Mesenchymal stem cell (in vitro differentiated cells and primary cell): ENCODE measurements around the gene DGCR2.

Source experiments
- DNase-seq: peaks from one replicate; pipeline ENCODE4 v3.0.0-alpha.2; 2013
- H2AFZ ChIP-seq: one replicate; pipeline ENCODE4 v1.6.1; 2013; ENCODE audit warnings: low read depth, mild to moderate bottlenecking, control low read depth, inconsistent platforms, low read length, moderate library complexity
- H2AK5ac ChIP-seq: 2 replicates; pipeline ENCODE4 v1.6.1; 2013; ENCODE audit warnings: low read length, moderate library complexity, mild to moderate bottlenecking, inconsistent platforms; ENCODE audit not compliant: severe bottlenecking
- H2BK120ac ChIP-seq: one replicate; pipeline ENCODE4 v1.6.1; 2013; ENCODE audit warnings: low read depth, mild to moderate bottlenecking, inconsistent platforms, low read length, moderate library complexity
- H2BK12ac ChIP-seq, 2 experiments: one replicate each; pipeline ENCODE4 v1.6.1; 2013; ENCODE audit warnings: inconsistent platforms in 2 of 2, low read length in 2 of 2, mild to moderate bottlenecking in 2 of 2, moderate library complexity in 2 of 2, control low read depth in 1 of 2
- H2BK15ac ChIP-seq: one replicate; pipeline ENCODE4 v1.6.1; 2013; ENCODE audit warnings: mild to moderate bottlenecking, low read depth, inconsistent platforms; ENCODE audit not compliant: poor library complexity, severe bottlenecking
- H2BK5ac ChIP-seq: 2 replicates; pipeline ENCODE4 v1.6.1; 2013; ENCODE audit warnings: low read depth, mild to moderate bottlenecking, low read length, control low read depth, inconsistent platforms; ENCODE audit not compliant: poor library complexity, severe bottlenecking
- H3K14ac ChIP-seq, 2 experiments: one replicate each; pipeline ENCODE4 v1.6.1; 2013; ENCODE audit warnings: inconsistent platforms in 2 of 2, low read length in 2 of 2, control low read depth in 1 of 2, mild to moderate bottlenecking in 1 of 2, moderate library complexity in 1 of 2
- H3K18ac ChIP-seq, 2 experiments: one replicate each; pipeline ENCODE4 v1.6.1; 2013; ENCODE audit warnings: inconsistent platforms in 2 of 2, low read length in 2 of 2, control low read depth in 1 of 2, low read depth in 1 of 2, mild to moderate bottlenecking in 1 of 2
- H3K23ac ChIP-seq, 2 experiments: one replicate each; pipeline ENCODE4 v1.6.1; 2013; ENCODE audit warnings: inconsistent platforms in 2 of 2, low read length in 2 of 2, mild to moderate bottlenecking in 2 of 2, moderate library complexity in 2 of 2, control low read depth in 1 of 2
- H3K27ac ChIP-seq: 2 replicates; pipeline ENCODE4 v1.5.1; 2013; ENCODE audit warnings: mild to moderate bottlenecking, moderate library complexity, low read length, control low read depth, inconsistent platforms; ENCODE audit not compliant: poor library complexity, severe bottlenecking
- H3K27me3 ChIP-seq, 2 experiments: 2 replicates each; pipeline versions ENCODE4 v1.6.1 to v1.7.0; 2013; ENCODE audit warnings: low read length in 2 of 2, mild to moderate bottlenecking in 2 of 2, moderate library complexity in 2 of 2, control low read depth in 1 of 2, inconsistent platforms in 1 of 2; ENCODE audit not compliant: control insufficient read depth in 1 of 2, insufficient read depth in 1 of 2
- H3K36me3 ChIP-seq, 2 experiments: 2 replicates each; pipeline versions ENCODE4 v1.6.1 to v1.7.0; 2013; ENCODE audit warnings: low read length in 2 of 2, control low read depth in 1 of 2, inconsistent platforms in 1 of 2, low read depth in 1 of 2, mild to moderate bottlenecking in 1 of 2; ENCODE audit not compliant: insufficient read depth in 2 of 2, control insufficient read depth in 1 of 2
- H3K4ac ChIP-seq, 2 experiments: one replicate each; pipeline ENCODE4 v1.6.1; 2013; ENCODE audit warnings: inconsistent platforms in 2 of 2, low read length in 2 of 2, mild to moderate bottlenecking in 2 of 2, moderate library complexity in 2 of 2, control low read depth in 1 of 2, low read depth in 1 of 2
- H3K4me1 ChIP-seq: 2 replicates; pipeline ENCODE4 v1.6.1; 2013; ENCODE audit warnings: low read depth, low read length, control low read depth; ENCODE audit not compliant: control insufficient read depth, insufficient read depth
- H3K4me2 ChIP-seq: 2 replicates; pipeline ENCODE4 v1.6.1; 2013; ENCODE audit warnings: low read length, mild to moderate bottlenecking, inconsistent platforms; ENCODE audit not compliant: poor library complexity, severe bottlenecking
- H3K4me3 ChIP-seq, 2 experiments: 2 replicates each; pipeline versions ENCODE4 v1.5.1 to v1.7.0; 2013; ENCODE audit warnings: low read length in 2 of 2, mild to moderate bottlenecking in 2 of 2, control low read depth in 1 of 2, low read depth in 1 of 2; ENCODE audit not compliant: insufficient read depth in 1 of 2
- H3K79me1 ChIP-seq: replicated peaks from 2 replicates; pipeline ENCODE4 v1.6.1; 2013; ENCODE audit warnings: mild to moderate bottlenecking, control low read depth, low read length, inconsistent platforms; ENCODE audit not compliant: poor library complexity, severe bottlenecking
- H3K9ac ChIP-seq: 2 replicates; pipeline ENCODE4 v1.7.0; 2013; ENCODE audit warnings: mild to moderate bottlenecking, low read length, moderate library complexity
- H3K9me3 ChIP-seq: 2 replicates; pipeline ENCODE4 v1.7.0; 2013; ENCODE audit warnings: mild to moderate bottlenecking, low read length; ENCODE audit not compliant: control insufficient read depth
- H4K8ac ChIP-seq: one replicate; pipeline ENCODE4 v1.6.1; 2013; ENCODE audit warnings: inconsistent platforms, mild to moderate bottlenecking, low read length, moderate library complexity
- H4K91ac ChIP-seq: one replicate; pipeline ENCODE4 v1.6.1; 2013; ENCODE audit warnings: mild to moderate bottlenecking, low read length, inconsistent platforms
- WGBS: methylation state at CpG from one replicate; pipeline ENCODE4 v1.1.7; 2013; ENCODE audit warnings: mixed read lengths; 5-methylcytosine and 5-hydroxymethylcytosine counted together

Gene DGCR2

GRCh38 chr22:19088866-19089595, 33.2 kb downstream of the DGCR2 start:
- Histone ChIP-seq H3K9me3 (no peaks in the 10 kb centered on the region), H3K9ac (no peak overlapping the region), H2AK5ac (no peak overlapping the region), H3K27me3 (no peaks in the 10 kb centered on the region), H2AFZ (no peak overlapping the region), H2BK120ac (no peak overlapping the region), H2BK15ac (no peak overlapping the region), H3K4me3 (no peak overlapping the region), H3K14ac (no peak overlapping the region), H3K23ac (no peak overlapping the region), H2BK12ac (no peak overlapping the region), H3K36me3 (peaks cover 9 to 16% of the 10 kb centered on the region in 2 experiments), H3K18ac (no peak overlapping the region), H3K4me1 (peaks cover 14% of the 10 kb centered on the region), H3K27ac (no peak overlapping the region), H3K4ac (no peak overlapping the region), H4K91ac (no peak overlapping the region), H4K8ac (no peak overlapping the region), H3K79me1 (peaks cover 42% of the 10 kb centered on the region), H2BK5ac (no peak overlapping the region), H3K4me2 (no peak overlapping the region)
- DNase-seq, result no peak
- 99% methylated on average over 13 of the region's 14 CpGs for WGBS

GRCh38 chr22:19086896-19087295, 35.3 kb downstream of the DGCR2 start:
- WGBS, result 73% methylated on average over 3 of the region's 3 CpGs
- Histone ChIP-seq H3K27ac (peak overlapping the region; percentile 61), H2BK15ac (no peak overlapping the region), H3K18ac (no peak overlapping the region), H3K4ac (no peak overlapping the region), H2BK5ac (no peak overlapping the region), H3K14ac (no peak overlapping the region), H3K4me2 (no peak overlapping the region), H2BK120ac (no peak overlapping the region), H3K27me3 (no peaks in the 10 kb centered on the region), H3K23ac (no peak overlapping the region), H3K36me3 (peaks cover 14 to 16% of the 10 kb centered on the region in 2 experiments), H2AFZ (no peak overlapping the region), H2BK12ac (no peak overlapping the region), H4K91ac (no peak overlapping the region), H3K79me1 (peaks cover 39% of the 10 kb centered on the region), H3K4me1 (peaks cover 14% of the 10 kb centered on the region), H3K4me3 (no peak overlapping the region), H2AK5ac (no peak overlapping the region), H3K9me3 (no peaks in the 10 kb centered on the region), H4K8ac (no peak overlapping the region), H3K9ac (no peak overlapping the region)
- peak; percentile 54 for DNase-seq

GRCh38 chr22:19086417-19086816, 35.8 kb downstream of the DGCR2 start:
- WGBS, result 93% methylated on average over 6 of the region's 6 CpGs
- Histone ChIP-seq H2BK12ac (no peak overlapping the region), H3K27ac (peak overlapping the region; percentile 61), H3K4me2 (no peak overlapping the region), H4K91ac (no peak overlapping the region), H3K23ac (no peak overlapping the region), H3K9ac (no peak overlapping the region), H3K9me3 (no peaks in the 10 kb centered on the region), H2BK5ac (no peak overlapping the region), H2BK15ac (no peak overlapping the region), H3K27me3 (no peaks in the 10 kb centered on the region), H3K4ac (no peak overlapping the region), H3K36me3 (peaks cover 14 to 18% of the 10 kb centered on the region in 2 experiments), H2BK120ac (no peak overlapping the region), H2AFZ (no peak overlapping the region), H3K4me3 (no peak overlapping the region), H3K14ac (no peak overlapping the region), H3K79me1 (peaks cover 37% of the 10 kb centered on the region), H3K18ac (no peak overlapping the region), H2AK5ac (peak overlapping the region; percentile 11), H3K4me1 (peaks cover 14% of the 10 kb centered on the region), H4K8ac (peak overlapping the region; percentile 60)
- DNase-seq, result no peak

GRCh38 chr22:19085233-19085718, 36.9 kb downstream of the DGCR2 start:
- Histone ChIP-seq H2BK15ac (no peak overlapping the region), H3K23ac (no peak overlapping the region), H3K27ac (peak overlapping the region; percentile 51), H2BK120ac (no peak overlapping the region), H2BK5ac (no peak overlapping the region), H3K9me3 (no peaks in the 10 kb centered on the region), H3K36me3 (peaks cover 20 to 29% of the 10 kb centered on the region in 2 experiments), H2AK5ac (no peak overlapping the region), H2BK12ac (no peak overlapping the region), H4K8ac (no peak overlapping the region), H2AFZ (no peak overlapping the region), H3K9ac (no peak overlapping the region), H3K79me1 (peaks cover 44% of the 10 kb centered on the region), H3K18ac (no peak overlapping the region), H4K91ac (no peak overlapping the region), H3K14ac (no peak overlapping the region), H3K4me2 (no peak overlapping the region), H3K27me3 (no peaks in the 10 kb centered on the region), H3K4ac (peak overlapping the region in 1 of 2 experiments; percentile 26), H3K4me3 (no peak overlapping the region), H3K4me1 (peaks cover 14% of the 10 kb centered on the region)
- 72% methylated on average over 1 of the region's 1 CpG for WGBS
- peak; percentile 59 for DNase-seq
